Measurements from ENCODE around the gene PEPD.

PEPD gene

DNA sequence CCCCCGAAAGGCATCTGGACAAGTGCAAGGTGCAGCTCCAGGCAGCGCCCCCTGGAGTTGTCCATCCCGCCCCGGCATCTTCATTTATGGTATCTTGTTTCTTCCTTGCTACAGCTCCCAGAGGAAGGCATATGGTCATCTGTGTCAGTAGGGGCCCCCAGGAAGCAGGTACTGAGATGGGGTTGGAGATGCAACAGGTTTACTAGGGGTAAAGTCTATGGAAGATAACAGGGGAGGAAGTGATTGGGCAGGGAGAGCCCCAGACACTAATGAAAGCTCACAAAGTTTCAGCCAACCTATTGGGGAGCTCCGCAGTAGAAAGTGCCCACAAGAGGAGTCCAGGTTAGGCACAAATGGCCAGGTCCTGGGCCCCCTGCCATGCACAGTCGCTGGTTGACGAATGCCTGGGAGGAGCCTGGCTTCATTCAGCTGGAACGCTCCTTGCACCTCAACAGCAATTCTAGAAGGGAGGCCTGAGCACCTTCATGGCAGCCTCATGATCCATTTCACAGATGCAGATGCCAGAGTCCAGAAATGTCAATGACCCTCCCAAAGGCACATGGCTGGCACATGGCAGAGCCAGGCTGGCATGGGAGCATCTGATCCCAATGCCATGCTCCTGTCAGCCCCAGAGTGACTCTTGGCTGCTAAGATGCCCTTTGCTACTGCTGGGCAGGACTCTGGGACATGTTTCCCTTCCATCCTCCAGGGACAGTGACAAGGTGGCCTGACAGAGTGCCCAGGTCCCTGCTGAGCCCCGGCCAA lies 23.8 kb upstream of the PEPD start:
- DNase-seq, result no peak

DNA sequence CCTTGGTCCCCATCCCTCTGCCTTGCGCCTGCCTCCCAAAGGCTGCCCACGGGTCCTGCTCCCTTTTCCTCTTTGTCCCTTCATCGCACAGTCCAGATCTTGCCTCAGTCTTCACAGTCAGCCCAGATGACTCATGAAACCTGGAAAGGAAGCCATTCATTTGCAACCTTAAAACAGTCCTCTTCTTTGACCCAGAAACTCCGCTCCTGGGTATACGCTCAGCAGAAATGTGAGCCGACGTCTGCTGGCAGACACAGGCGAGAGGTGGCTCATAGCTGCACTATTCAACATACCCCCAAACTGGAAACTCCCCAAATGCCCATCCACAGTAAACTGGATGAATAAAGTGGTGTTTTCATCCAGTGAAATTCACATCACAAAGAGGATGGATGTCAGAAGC lies 13.6 kb upstream of the PEPD start:
- no peak for DNase-seq

DNA sequence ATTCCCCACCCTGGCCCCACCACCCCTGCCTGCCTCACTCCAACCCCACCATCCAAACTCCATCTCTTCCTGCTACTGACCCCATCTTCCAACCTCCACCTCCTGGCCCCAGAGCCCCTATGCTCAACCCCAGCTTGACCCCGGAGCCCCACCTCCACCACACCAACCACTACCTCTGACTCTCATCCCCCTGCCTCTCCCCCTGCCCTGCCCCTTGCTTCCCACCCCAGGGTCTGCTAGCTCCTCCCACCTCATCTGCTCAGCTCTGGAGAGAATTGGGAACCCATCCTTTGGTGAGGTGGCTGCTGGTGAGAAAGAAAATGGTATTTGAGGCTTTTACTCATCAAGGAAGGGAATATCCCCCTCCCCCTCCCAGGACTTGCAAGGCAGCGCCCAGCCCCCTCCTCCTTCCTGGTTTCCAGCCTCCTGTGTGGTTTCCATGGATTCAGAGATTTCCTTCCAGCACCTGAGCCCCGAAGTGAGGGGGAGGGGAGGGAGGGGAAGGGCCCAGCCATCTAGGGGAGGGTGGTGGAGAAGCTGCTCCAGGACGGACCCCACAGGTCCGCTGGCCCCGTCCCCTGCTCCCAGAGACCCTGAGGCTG lies 11.4 kb upstream of the PEPD start:
- DNase-seq, result no peak

DNA sequence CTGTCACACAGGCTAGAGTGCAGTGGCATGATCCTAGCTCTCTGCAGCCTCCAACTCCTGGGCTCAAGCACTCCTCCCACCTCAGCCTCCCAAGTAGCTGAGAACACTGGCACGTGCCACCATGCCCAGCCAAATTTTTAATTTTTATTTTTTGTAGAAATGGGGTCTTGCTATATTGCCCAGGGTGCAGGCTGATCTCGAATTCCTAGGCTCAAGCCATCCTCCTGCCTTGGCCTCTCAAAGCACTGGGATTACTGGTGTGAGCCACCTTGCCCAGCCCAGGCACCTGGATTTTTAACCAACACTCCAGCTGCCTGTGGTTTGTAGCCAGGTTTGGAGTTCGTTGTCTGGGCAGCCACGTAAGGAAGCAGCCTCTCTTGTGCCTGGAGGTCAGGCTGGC lies 9.3 kb upstream of the PEPD start:
- DNase-seq, result no peak

DNA sequence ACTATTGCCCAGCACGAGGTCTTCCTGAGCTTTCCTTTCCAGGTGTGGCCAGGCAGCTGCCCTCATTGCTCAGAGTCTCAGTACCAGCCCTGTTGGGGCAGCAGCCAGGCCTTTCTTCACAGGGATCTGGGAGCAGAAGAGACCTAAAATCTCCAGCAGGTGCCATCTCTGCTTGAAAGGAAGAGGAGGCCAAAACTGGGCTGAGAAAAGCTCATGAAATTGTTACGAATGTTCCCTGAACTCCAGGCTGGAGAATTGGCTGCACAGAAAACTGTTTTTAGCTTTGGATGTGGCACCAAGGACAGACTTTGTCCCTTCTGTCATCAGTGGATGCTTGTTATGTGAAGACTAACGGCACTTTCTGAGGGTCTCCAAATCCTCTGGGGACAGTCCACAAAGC lies 8.7 kb upstream of the PEPD start:
- DNase-seq, result no peak

DNA sequence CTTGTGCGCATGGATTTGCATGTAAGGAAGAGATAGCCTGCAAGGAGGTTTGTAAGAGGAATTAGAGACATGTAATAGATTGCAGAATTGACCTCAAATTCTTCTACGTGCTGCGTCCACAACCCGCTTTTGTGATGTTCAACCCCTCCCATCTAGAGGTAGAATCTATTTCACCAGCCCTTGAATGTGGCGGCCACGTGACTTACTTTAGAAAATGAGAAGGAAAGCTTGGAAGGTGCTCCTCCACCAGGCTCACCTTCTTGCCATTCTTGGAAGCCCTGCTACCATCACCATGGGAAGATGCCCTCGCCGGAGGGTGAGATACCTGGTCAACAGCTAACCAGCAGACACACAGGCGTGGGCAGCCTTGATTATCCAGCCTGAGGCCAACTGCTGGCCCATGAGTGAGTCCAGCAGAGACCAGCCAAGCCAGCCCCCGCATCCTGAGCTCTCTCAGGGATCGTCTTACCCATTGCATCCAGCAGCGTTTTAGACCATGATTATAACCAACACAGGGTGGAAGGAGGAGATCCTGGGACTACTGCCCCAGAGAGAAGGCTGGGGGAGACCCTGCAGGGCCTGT lies 7.6 kb upstream of the PEPD start:
- no peak for DNase-seq

DNA sequence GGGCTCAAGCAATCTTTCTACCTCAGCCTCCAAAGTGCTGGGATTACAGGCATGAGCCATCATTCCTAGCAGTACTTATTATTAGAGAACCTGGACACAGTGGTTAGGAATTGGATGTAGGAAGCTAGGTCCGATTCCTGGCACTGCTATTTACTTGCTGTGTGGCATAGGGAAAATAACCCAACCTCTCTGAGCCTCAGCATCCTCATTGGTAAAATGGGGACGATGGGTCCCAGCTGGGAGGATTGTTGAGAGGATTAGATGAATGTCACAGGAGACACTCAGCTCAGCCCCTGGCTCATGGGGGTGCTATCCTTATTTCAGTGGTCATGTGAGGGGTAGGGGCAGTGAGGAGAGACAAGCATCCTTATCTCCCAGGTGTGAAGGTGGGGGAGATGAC lies 6.8 kb upstream of the PEPD start:
- no peak for DNase-seq

DNA sequence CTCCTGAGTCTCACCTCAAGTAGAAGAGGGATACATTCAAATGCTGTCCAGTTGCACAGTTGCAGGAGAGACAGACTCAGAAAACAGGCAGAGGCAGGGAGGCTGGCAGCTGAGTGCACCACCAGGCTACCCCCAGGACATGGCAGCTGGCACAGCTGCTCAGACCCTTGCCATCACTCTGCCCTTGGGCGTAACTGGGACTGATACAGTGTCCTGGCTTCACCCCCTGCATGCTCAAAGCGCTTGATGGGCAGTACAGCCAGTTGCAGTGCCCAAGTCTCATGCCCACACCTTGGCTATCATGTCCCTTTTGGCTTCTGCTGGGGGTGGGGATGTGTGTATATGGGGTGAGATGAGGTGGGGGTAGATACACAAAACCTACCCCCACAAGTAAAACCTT lies 5.5 kb upstream of the PEPD start:
- DNase-seq, result no peak

DNA sequence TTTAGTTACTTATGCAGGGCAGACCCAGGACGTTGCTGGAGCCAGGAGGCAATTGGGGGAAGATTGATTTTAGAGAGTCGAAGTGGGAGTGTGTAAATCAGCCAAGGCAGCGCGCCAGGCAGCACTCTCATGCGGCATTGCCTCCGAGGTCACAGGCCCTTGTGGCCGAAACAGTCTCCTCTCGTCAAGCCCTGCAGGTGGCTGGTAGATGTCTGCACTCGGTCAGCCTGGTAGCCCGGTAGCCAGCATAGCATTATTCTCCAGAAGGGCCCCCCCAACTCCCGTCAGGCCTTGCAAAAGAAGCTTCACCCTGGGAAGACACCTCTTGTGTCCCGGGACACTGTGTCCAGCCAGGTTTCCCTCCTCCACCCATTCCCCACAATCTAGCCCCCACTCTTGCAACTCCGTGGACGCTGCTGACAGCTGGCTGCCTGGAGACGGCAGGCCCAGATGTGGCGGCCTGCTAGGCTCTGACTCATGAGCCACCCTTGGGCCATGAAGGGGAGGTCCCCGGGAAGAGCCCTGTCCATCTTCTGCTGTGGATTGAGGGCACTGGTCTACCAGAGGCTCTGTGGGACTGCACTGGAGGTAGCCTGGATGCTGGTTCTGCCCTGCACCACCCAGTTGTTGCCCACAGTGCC lies 2.6 kb upstream of the PEPD start:
- no peak for DNase-seq

DNA sequence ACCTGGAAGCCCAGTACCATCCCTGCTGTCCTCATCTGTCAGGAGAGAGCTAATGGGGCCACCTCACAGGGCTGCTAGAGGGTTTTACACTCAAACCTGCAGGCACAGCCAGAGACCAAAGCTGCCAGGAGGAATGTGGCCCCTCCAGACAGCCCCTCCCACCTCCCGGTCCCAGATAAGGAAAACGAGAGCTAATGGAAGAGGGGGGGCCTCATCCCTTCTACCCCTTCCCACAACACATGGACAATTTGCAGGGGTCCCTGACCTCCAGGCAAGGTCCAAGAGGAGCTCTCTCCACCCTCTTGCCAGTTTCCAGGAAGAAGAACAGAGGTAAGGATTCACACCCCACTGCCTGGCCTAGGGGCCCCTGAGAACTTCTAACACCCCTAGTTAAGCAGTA lies 1.6 kb upstream of the PEPD start:
- no peak for DNase-seq

DNA sequence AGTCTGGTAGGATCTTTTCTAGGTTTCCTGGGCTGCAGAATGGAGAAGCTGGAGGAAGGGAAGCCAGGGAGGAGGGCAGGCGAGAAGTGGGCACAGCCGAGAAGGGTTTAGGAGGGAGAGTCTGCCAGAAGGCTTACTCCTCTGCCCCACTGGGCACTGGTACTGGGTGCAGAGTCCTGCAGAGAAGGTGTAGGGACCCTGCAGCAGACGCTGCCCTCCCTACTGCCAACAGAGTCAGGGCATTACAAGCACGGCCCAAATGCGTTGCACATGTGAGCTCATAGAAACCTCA lies 726 bp upstream of the PEPD start:
- no peak for DNase-seq

DNA sequence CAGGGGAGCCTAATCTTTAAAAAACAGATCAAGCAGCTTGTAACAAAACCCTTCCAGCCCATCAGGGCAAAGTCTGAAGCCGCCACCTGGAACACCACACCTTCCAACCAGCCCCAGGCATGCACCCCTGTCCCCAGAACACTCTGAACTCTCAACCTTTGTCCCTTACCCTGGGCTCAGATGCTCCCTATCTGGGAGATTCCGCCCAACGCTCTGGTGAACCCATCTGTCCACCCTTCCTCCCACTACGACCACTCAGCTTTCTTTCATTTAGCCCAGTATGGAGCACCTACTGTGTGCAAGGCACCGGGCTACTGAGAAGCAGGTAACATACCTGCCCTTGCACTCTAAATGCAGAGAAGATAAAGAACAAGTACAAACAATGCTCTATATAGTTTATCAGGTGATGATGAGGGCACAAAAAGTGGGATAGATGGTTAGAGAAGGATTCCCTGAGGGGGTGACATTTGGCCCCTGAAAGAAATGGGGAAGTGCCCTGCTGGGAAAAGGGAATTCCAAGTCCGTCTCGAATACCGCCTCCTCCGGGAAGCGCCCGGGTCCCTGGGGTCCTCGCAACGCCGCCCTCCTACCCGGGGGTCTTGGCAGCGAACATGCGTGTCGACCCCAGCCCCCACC lies 629 bp downstream of the PEPD start:
- DNase-seq, result no peak

DNA sequence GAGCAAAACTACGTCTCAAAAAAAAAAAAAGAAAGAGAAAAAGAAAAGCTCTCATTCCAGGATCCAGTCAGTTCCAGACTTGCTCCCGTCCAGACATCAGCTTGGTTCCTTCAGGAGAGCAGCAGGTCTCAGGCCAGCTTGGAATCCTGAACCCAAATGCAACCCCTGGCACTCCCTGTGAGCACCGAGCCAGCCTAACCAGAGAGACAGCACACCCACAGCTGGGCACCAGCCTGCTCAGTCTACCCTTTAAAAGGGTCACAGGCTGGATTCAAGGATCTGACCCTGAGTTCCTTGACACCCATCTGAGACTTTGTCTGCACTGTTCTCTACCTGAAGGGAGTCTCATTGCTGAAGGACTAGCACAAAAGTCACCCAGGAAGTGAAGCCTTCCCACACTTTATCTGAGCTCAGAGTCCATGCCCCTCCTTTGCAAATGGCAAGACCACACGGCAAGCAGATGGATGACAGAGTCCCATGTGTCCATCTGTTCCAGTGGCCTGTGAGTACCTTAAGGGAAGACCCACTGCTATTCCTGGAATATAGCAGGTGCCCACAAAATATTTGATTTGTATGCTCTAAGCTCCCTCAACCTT lies 1.4 kb downstream of the PEPD start:
- no peak for DNase-seq

DNA sequence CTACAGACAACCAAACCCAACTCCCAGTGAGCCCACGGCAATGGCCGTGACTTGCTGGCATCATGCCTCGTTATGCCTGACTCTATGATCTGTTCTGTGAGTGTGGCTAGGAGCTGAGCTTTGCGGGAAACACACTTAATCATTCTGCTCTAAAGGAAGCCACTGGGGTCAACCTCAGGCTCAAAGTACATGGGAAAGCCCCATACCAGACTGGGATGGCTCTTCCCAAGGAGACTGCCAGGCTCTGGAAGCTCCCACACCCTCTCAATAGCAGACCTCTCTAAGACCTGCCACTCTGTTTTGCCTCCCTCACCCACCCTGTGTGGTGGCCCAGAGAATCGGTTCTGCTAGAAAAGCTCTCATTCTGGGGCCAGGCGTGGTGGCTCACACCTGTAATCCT lies 2.2 kb downstream of the PEPD start:
- no peak for DNase-seq

DNA sequence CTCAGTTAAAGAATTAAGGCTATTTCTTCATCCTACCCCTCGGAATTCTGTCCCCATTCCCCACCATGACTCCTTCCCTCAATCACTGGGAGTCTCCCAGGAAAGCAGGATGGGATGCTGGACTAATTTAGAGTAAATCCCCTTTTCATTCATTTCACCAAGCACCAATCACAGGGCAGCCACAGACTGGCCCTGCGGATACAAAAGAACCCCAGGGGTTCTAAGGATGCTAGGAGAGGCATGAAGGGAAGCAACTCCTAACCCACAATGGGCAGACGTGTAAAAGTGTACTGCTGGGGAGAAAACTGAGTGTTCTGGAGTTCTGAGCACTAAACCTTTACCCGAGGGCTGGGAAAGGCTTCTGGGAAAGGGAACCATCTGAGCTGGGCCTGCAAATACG lies 3.0 kb downstream of the PEPD start:
- DNase-seq, result no peak

DNA sequence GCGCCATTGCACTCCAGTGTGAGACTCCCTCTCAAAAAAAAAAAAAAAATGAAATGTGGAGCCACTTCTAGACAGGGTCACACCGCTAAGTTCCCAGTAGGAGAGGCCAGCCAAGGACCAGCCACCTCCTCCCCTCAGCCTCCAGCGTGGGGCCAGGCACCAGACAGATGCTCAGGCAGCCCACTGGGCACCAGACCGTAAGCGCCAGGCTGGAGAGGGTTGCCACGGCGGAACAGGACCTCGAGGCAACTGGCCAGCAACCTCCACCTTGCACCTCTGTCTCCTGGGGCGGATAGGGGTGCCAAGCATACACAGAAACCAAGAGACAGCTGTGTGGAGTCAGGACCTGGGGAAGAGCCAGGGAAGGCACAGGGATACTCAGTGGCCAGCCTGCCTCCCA lies 3.7 kb downstream of the PEPD start:
- DNase-seq, result no peak

DNA sequence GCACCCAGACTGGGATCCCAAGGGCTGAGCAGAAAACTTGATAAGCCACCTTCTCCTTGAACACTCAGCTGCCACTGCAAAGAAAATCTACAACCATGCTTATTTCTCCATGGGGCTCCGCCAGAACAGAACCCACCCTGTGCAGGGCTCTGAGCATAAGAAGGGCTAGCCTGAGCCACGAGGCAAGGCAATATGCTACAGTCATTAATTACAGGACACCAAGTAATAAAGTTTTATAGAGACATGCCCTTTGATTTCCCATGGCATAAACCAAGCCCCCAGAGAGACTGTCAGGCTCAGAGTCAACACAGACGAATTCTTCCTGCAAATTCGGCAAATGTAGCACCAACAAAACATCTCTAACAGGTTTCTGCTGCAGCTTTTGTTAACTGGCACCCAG lies 5.7 kb downstream of the PEPD start:
- DNase-seq, result no peak

DNA sequence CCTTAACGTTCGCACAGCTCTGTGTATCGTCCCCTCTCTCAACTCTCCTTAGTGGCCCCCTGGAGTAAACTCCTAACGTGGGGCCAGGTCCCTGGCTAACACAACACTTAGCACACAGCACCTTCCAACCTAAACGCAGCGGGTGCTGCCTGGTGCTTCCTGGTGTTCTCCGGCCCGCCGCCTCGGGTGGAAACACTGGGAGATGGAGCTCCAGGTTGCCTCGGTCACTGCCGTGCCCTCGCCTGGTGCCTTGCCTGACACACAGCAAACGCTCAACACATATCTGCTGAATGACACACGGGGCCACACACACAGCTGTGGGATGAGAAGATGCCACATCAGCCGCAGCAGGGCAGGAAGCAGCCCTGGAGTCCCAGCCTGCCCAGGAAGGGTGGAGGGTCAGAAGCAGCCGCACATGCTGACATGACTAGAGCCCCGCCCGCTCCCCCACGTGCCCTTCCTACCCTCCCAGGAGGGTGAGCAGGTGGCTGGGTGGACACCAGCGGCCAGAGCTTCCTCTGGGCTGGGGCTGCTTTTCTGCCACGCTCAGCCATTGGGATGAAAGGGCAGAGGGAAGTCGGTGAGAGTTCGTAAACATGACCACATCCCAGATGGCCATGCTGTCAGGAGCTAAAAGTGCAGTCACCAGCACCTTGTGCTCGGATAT lies 6.6 kb downstream of the PEPD start:
- no peak for DNase-seq

DNA sequence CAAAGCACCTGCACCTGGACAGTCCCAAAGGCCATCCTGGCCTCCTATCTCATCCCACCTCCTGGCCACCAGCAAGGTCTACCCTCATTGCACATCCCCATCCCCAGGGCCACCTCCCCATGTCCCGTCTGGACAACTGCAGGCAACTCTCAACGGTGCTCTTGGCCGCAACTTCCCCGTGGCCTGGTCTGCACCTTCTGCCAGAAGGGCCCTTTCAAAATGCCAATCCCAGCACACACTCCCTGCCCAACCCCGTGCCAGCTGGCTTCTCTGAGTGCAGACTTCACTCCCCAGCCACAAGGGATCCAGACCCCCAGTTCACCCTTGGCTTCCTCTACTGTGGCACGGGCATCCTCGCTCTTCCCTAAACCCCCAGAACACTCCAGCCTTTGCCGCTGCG lies 8.2 kb downstream of the PEPD start:
- DNase-seq, result no peak

DNA sequence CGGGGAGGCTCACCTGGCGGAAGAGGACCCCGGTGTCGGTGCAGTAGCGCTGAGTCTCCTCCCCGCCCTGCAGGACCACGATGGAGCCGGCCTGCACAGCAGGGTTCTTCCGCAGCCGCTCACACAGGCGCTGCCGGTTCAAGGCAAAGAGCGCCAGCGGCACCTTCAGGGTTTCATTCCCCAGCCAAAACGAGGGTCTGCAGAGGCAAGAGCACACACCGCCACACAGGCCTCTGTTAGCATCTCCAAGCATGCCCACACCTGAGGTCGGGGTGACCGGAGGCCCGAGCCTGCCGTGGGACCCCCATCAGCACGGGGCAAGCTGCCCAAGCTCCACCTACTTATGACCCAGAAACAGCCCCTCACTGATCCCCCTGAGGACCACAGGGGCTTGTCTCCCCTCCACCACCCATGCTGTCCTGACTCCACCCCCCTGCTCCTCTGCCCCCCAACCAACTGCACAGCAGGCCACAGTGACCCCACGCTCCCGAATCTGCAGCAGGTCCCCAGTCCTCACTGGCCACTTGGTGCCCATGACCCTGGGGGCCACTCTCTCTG lies 8.9 kb downstream of the PEPD start:
- no peak for DNase-seq

DNA sequence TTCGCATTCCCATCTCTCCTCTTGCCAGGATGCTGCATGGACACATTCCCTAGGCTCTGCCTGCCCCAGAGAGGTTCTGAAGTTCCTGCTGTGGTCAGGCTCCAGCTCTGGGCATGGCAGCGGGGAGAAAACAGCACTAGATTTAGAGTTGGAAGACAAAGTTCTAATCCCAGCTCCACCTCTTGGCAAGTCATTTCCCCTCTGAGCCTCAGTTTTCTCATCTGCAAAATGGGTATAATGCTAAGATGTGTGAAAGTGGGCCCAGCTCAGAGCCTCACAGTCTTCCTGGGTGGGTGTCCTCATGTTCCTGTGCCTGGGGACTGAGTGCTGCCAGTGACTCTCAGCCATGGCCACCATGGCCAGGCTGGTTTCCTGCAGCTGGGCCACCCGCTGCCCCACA lies 9.6 kb downstream of the PEPD start:
- no peak for DNase-seq

DNA sequence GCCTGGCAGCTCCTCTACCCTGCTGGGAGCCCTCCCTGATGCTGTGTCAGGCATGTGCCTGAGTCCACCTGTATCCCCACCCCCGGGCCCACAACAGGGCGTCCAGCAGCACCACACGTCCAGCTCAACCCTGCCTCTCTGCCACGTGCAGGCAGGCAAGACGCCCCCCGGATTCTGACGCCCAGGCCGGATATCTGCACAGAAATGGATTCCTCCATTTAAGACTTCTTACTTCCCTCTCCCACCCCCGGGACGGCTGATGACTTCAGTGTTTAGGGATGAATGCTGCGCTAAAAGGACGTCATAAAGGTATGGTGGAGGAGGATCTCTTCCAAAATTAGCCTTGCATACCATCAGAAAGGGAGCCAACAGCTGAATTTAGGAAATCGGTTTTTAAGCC lies 10.2 kb downstream of the PEPD start:
- no peak for DNase-seq

Measured in activated CD4-positive, alpha-beta T cell treated with anti-CD3 and anti-CD28 coated beads, Interleukin-2, amount 50 U/mL, for 4 hours (primary cell).